Gastrocnemius medialis (tissue), 4 donors: ENCODE results near the gene AATK. TPM values are rescaled to one million over a fixed set of nuclear protein-coding genes. Genes with fewer than 3 reads are reported as not detected.

ENCODE experiments used
- ATAC-seq, 2 donors: fragments of 150-250 bp; one replicate each; pipeline ENCODE4 v1.9.1; 2016
- DNase-seq, 2 donors: peaks; one replicate each; pipeline ENCODE4 v3.0.0-alpha.2; 2019
- H3K27ac ChIP-seq, 4 donors: fragments of 200-600 bp; sonication (generic); 1 replicate in 1 of 4; 2 replicates in 3 of 4; pipeline ENCODE4 v1.5.1; 2016 to 2018; ENCODE audit warnings: mild to moderate bottlenecking in 2 of 4, moderate library complexity in 1 of 4
- H3K27me3 ChIP-seq, 3 donors: fragments of 200-600 bp; sonication (generic) in 2 of 3; 1 replicate in 1 of 3; 2 replicates in 2 of 3; pipeline versions ENCODE4 v1.5.1 to v1.6.0; 2016 to 2019; ENCODE audit warnings: mild to moderate bottlenecking in 1 of 3, moderate library complexity in 1 of 3
- H3K36me3 ChIP-seq, 2 donors: fragments of 200-600 bp; sonication (generic) in 1 of 2; one replicate each; pipeline ENCODE4 v1.5.1; 2017 to 2018
- H3K4me1 ChIP-seq, 2 donors: fragments of 200-600 bp; sonication (generic) in 1 of 2; one replicate each; pipeline ENCODE4 v1.5.1; 2016 to 2017; ENCODE audit warnings: mild to moderate bottlenecking in 2 of 2
- H3K4me3 ChIP-seq, 4 donors: fragments of 200-600 bp; sonication (generic) in 3 of 4; 1 replicate in 1 of 4; 2 replicates in 3 of 4; pipeline ENCODE4 v1.5.1; 2016 to 2019; ENCODE audit warnings: mild to moderate bottlenecking in 2 of 4
- H3K9me3 ChIP-seq, 3 donors: fragments of 200-600 bp; sonication (generic) in 2 of 3; 1 replicate in 1 of 3; 2 replicates in 2 of 3; pipeline ENCODE4 v1.5.1; 2016 to 2019
- POLR2A ChIP-seq, 2 donors: fragments of 450-650 bp; IDR thresholded peaks; one replicate each; pipeline ENCODE4 v1.6.1; 2017; ENCODE audit warnings: antibody characterized with exemption in 2 of 2, mild to moderate bottlenecking in 2 of 2, moderate library complexity in 2 of 2
- in situ Hi-C, 4 donors: fragments of 200-750 bp; cut with MboI; loops; one replicate each; pipeline versions ENCODE4 v1.15.0 to v1.8.0; 2017; ENCODE audit warnings: low sequenced_read_pairs in 4 of 4
- intact Hi-C: fragments of 100-400 bp; cut with DNase I; formaldehyde crosslinking; loops from one replicate; pipeline ENCODE4 v1.15.1; 2023; ENCODE audit warnings: low total_unique reads
- total RNA-seq, 4 donors: library from RNA; depleted of rRNA; stranded (reverse); fragments of >200 nt; gene quantifications; one replicate each; pipeline versions ENCODE4 v1.1.0 to v1.2.3, GENCODE V29; 2016
- TF ChIP-seq, protein P1 (sequence below), 5 experiments: fragments of 450-650 bp in 3 of 5; fragments of 200-600 bp in 2 of 5; sonication (generic) in 2 of 5; IDR thresholded peaks in 4 of 5; conservative IDR thresholded peaks in 1 of 5; 1 replicate in 4 of 5; 2 replicates in 1 of 5; pipeline ENCODE4 v1.5.1; 2016 to 2019; ENCODE audit warnings: antibody characterized with exemption in 5 of 5, mild to moderate bottlenecking in 3 of 5, moderate library complexity in 3 of 5

AATK gene
- total RNA-seq, 4 donors from 2014 or later = 0.10 to 1.3 (median 0.80) TPM

DNA sequence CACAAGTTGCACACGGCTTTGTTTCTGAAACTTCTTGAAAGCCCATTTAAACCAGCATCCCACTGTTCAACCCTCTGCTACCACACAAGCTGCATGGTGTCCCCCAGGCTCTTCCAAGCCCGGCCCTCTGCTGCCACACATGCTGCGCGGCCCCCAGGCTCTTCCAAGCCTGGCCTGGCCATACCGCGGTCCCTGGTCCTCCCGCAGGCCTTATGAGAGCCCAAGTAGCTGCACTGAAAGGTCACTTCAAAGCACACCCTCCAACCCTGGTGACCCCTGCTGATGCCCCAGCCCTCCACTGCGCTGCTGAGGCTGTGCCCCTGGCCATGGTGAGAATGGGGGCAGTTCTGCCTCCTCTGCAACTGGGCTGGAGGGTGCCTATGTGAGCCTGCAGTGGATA lies 26.6 kb downstream of the AATK start:
- in situ Hi-C loops = loop anchor here in 1 of 4 donors (25.0 kb wide), 1 partner anchor 98 kb away; the partner anchor contains the start of genes NDUFAF8 and TEPSIN
- ATAC-seq = no peak
- no peak for DNase-seq
- Histone ChIP-seq H3K9me3 (no peaks in the 10 kb centered on the region), H3K4me3 (no peak overlapping the region), H3K36me3 (no peaks in the 10 kb centered on the region), H3K4me1 (peaks cover 0 to 6% of the 10 kb centered on the region in 2 donors), H3K27me3 (no peaks in the 10 kb centered on the region), H3K27ac (no peak overlapping the region)
- intact Hi-C loops = no loop called here
- TF ChIP-seq POLR2A (IDR thresholded peaks at IDR 0.05) = no peak
- TF ChIP-seq, protein P1, sequence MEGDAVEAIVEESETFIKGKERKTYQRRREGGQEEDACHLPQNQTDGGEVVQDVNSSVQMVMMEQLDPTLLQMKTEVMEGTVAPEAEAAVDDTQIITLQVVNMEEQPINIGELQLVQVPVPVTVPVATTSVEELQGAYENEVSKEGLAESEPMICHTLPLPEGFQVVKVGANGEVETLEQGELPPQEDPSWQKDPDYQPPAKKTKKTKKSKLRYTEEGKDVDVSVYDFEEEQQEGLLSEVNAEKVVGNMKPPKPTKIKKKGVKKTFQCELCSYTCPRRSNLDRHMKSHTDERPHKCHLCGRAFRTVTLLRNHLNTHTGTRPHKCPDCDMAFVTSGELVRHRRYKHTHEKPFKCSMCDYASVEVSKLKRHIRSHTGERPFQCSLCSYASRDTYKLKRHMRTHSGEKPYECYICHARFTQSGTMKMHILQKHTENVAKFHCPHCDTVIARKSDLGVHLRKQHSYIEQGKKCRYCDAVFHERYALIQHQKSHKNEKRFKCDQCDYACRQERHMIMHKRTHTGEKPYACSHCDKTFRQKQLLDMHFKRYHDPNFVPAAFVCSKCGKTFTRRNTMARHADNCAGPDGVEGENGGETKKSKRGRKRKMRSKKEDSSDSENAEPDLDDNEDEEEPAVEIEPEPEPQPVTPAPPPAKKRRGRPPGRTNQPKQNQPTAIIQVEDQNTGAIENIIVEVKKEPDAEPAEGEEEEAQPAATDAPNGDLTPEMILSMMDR (IDR thresholded peaks at IDR 0.05 in 4 of 5, conservative IDR thresholded peaks at IDR 0.05 in 1 of 5) = no peak

DNA sequence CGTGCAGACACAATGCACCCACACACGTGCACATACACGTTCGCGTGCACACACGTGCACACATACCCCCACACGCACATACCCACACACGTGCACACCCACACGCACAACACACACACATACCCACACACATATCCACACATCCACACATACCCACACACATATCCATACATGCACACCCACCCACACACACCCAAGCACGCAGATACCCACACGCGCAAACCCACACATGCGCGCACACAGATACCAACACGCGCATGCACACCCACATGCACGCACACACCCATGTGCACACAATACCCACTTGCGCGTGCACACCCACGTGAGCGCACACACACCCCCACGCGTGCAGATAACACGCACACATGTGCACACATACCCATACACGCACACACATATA lies 27.5 kb downstream of the AATK start:
- peaks cover 0 to 6% of the 10 kb centered on the region in 2 donors for H3K4me1 ChIP-seq
- no peak overlapping the region for H3K4me3 ChIP-seq
- no peaks in the 10 kb centered on the region for H3K27me3 ChIP-seq
- DNase-seq (no peak), ATAC-seq (no peak)
- in situ Hi-C loops = loop anchor here in 1 of 4 donors (25.0 kb wide), 1 partner anchor 99 kb away; the partner anchor contains the start of genes NDUFAF8 and TEPSIN
- H3K9me3 ChIP-seq = no peaks in the 10 kb centered on the region
- no peaks in the 10 kb centered on the region for H3K36me3 ChIP-seq
- no peak for TF ChIP-seq POLR2A (IDR thresholded peaks at IDR 0.05)
- TF ChIP-seq, protein P1 (IDR thresholded peaks at IDR 0.05 in 4 of 5, conservative IDR thresholded peaks at IDR 0.05 in 1 of 5) = no peak
- intact Hi-C loops = no loop called here
- H3K27ac ChIP-seq = no peak overlapping the region

DNA sequence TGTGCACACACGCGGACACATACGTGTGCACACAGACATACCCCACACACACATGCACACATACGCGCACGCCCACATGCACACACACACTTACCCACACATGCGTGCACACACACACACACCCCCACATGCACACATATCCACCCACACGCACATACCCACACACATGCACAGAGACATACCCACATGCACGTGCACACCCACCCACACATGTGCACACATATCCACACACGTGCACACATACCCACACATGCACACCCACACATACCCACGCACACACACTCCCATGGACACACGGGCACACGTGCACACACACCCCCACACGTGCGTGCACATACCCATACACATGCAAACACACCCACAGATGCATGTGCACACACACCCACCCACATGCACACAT lies 27.9 kb downstream of the AATK start:
- no peak overlapping the region for H3K4me3 ChIP-seq
- no peaks in the 10 kb centered on the region for H3K36me3 ChIP-seq
- intact Hi-C loops = no loop called here
- H3K4me1 ChIP-seq = peaks cover 0 to 6% of the 10 kb centered on the region in 2 donors
- no peaks in the 10 kb centered on the region for H3K27me3 ChIP-seq
- ATAC-seq = no peak
- no peak for DNase-seq
- TF ChIP-seq POLR2A (IDR thresholded peaks at IDR 0.05) = no peak
- TF ChIP-seq, protein P1 (IDR thresholded peaks at IDR 0.05 in 4 of 5, conservative IDR thresholded peaks at IDR 0.05 in 1 of 5) = no peak
- no peaks in the 10 kb centered on the region for H3K9me3 ChIP-seq
- no peak overlapping the region for H3K27ac ChIP-seq
- in situ Hi-C loops = loop anchor here in 1 of 4 donors (25.0 kb wide), 1 partner anchor 99 kb away; the partner anchor contains the start of genes NDUFAF8 and TEPSIN

DNA sequence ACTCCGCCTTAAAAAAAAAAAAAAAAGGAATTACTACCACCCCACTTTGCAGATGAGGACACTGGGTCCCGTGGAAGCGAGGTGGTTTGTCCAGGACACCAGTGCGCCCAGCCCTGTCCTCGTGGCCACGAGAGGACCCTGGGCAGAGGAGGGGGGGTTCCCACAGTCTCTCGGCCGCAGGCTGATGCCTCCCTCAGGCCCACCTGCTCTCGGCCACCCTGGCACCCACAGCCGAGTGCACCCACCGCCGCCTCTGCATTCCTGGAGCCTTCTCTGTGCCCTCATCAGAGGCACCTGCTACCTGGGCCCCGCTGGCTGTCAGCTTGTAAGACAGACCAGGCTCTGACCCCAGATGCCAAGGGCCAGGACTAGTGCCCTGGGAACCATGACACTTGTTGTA lies 28.8 kb downstream of the AATK start:
- in situ Hi-C loops = loop anchor here in 1 of 4 donors (25.0 kb wide), 1 partner anchor 100 kb away; the partner anchor contains the start of genes NDUFAF8 and TEPSIN
- ATAC-seq (no peak), DNase-seq (no peak)
- intact Hi-C loops = no loop called here
- no peaks in the 10 kb centered on the region for H3K27me3 ChIP-seq
- H3K4me3 ChIP-seq = no peak overlapping the region
- H3K27ac ChIP-seq = no peak overlapping the region
- TF ChIP-seq POLR2A (IDR thresholded peaks at IDR 0.05) = no peak
- TF ChIP-seq, protein P1 (IDR thresholded peaks at IDR 0.05 in 4 of 5, conservative IDR thresholded peaks at IDR 0.05 in 1 of 5) = no peak
- no peaks in the 10 kb centered on the region for H3K36me3 ChIP-seq
- no peaks in the 10 kb centered on the region for H3K4me1 ChIP-seq
- H3K9me3 ChIP-seq = no peaks in the 10 kb centered on the region

DNA sequence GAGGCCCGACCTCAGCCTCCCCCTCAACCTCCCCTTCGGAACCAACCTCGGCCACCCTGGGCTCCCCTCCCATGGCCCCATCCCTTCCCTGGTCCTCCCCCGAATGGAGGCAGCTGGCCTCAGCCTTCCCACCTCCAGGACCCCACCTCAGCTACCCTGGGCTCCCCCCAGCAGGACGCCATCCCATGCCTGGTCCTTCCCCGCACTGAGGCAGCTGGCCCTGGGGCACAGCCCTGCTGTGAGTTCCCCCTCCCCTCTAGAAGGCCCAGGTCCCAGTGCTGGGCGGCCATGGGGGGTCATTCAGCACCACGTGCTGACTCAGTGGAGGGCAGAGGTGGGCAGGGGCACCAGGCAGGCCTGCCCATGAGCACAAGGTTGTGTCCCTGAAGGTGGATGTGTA lies 29.7 kb downstream of the AATK start:
- Histone ChIP-seq H3K4me1 (no peaks in the 10 kb centered on the region), H3K27me3 (no peaks in the 10 kb centered on the region), H3K4me3 (no peak overlapping the region), H3K27ac (no peak overlapping the region), H3K9me3 (no peaks in the 10 kb centered on the region), H3K36me3 (no peaks in the 10 kb centered on the region)
- ATAC-seq (no peak), DNase-seq (no peak)
- TF ChIP-seq POLR2A (IDR thresholded peaks at IDR 0.05) = no peak
- TF ChIP-seq, protein P1 (IDR thresholded peaks at IDR 0.05 in 4 of 5, conservative IDR thresholded peaks at IDR 0.05 in 1 of 5) = no peak
- intact Hi-C loops (no loop called here), in situ Hi-C loops (loop anchor here in 1 of 4 donors (25.0 kb wide), 1 partner anchor 101 kb away; the partner anchor contains the start of genes NDUFAF8 and TEPSIN)
